Measurements from ENCODE around the gene LSAMP.

- TF ChIP-seq, protein P1, sequence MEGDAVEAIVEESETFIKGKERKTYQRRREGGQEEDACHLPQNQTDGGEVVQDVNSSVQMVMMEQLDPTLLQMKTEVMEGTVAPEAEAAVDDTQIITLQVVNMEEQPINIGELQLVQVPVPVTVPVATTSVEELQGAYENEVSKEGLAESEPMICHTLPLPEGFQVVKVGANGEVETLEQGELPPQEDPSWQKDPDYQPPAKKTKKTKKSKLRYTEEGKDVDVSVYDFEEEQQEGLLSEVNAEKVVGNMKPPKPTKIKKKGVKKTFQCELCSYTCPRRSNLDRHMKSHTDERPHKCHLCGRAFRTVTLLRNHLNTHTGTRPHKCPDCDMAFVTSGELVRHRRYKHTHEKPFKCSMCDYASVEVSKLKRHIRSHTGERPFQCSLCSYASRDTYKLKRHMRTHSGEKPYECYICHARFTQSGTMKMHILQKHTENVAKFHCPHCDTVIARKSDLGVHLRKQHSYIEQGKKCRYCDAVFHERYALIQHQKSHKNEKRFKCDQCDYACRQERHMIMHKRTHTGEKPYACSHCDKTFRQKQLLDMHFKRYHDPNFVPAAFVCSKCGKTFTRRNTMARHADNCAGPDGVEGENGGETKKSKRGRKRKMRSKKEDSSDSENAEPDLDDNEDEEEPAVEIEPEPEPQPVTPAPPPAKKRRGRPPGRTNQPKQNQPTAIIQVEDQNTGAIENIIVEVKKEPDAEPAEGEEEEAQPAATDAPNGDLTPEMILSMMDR (IDR thresholded peaks at IDR 0.05; ENCODE audit: insufficient read depth, low read depth, low read length): no peak
- no peak for TF ChIP-seq EZH2 (IDR thresholded peaks at IDR 0.05; ENCODE audit: insufficient read depth, low read length)
Observed at GRCh38 chr3:115898656-115899410, 546.5 kb downstream of the LSAMP start.

Data from astrocyte (in vitro differentiated cells and primary cell).